Breast epithelium (tissue), 4 donors: ENCODE data around the gene ZNF362. TPM values are rescaled to one million over a fixed set of nuclear protein-coding genes. Genes with fewer than 3 reads are reported as not detected.
A peak's percentile ranks its signal among the peaks of the same experiment; 100 is the strongest.

Source experiments
- DNase-seq, 2 donors: peaks; one replicate each; pipeline ENCODE4 v3.0.0-alpha.2; 2019; ENCODE audit warnings: low spot score in 2 of 2
- H3K27ac ChIP-seq, 2 donors: fragments of 200-600 bp; sonication (generic) in 1 of 2; one replicate each; pipeline ENCODE4 v1.5.1; 2016 to 2019; ENCODE audit warnings: mild to moderate bottlenecking in 1 of 2
- H3K27me3 ChIP-seq, 2 donors: fragments of 200-600 bp; sonication (generic) in 1 of 2; one replicate each; pipeline versions ENCODE4 v1.5.1 to v1.6.0; 2017 to 2019; ENCODE audit warnings: control low read depth in 1 of 2, mild to moderate bottlenecking in 1 of 2
- H3K36me3 ChIP-seq: fragments of 200-600 bp; one replicate; pipeline ENCODE4 v1.5.1; 2019
- H3K4me1 ChIP-seq, 2 donors: fragments of 200-600 bp; sonication (generic); one replicate each; pipeline ENCODE4 v1.5.1; 2016 to 2019; ENCODE audit warnings: control low read depth in 1 of 2
- H3K4me3 ChIP-seq, 3 donors: fragments of 200-600 bp; sonication (generic); 1 replicate in 2 of 3; 2 replicates in 1 of 3; pipeline ENCODE4 v1.5.1; 2016 to 2019; ENCODE audit warnings: mild to moderate bottlenecking in 3 of 3, moderate library complexity in 2 of 3
- H3K9me3 ChIP-seq, 2 donors: fragments of 200-600 bp; sonication (generic) in 1 of 2; one replicate each; pipeline ENCODE4 v1.5.1; 2016 to 2019; ENCODE audit warnings: control low read depth in 1 of 2
- CTCF ChIP-seq, 3 donors: fragments of 450-650 bp; IDR thresholded peaks; one replicate each; pipeline ENCODE4 v1.5.1; 2016 to 2017; ENCODE audit warnings: antibody characterized with exemption in 3 of 3, mild to moderate bottlenecking in 3 of 3, moderate library complexity in 3 of 3
- POLR2A ChIP-seq: fragments of 450-650 bp; IDR thresholded peaks from one replicate; pipeline ENCODE4 v1.6.1; 2016; ENCODE audit warnings: antibody characterized with exemption, mild to moderate bottlenecking, moderate library complexity
- POLR2AphosphoS5 ChIP-seq, 3 donors: sonication (generic); formaldehyde crosslinking; IDR thresholded peaks; one replicate each; pipeline ENCODE4 v1.6.1; 2017; ENCODE audit warnings: antibody characterized with exemption in 3 of 3
- intact Hi-C: fragments of 100-400 bp; cut with DNase I; formaldehyde crosslinking; loops from one replicate; pipeline ENCODE4 v1.15.1; 2023; ENCODE audit warnings: low total_unique reads
- total RNA-seq, 3 donors: library from RNA; depleted of rRNA; stranded (reverse); fragments of >200 nt; gene quantifications; one replicate each; pipeline ENCODE4 v1.1.0, GENCODE V29; 2016

Gene ZNF362
- total RNA-seq, 3 donors from 2014 or later: 11.7 to 16.0 (median 15.7) TPM

GRCh38 chr1:33274446-33274845 lies 18.2 kb downstream of the ZNF362 start:
- Histone ChIP-seq H3K4me3 (no peak overlapping the region), H3K9me3 (no peaks in the 10 kb centered on the region), H3K27ac (peak overlapping the region in 1 of 2 donors; percentile 43), H3K27me3 (no peaks in the 10 kb centered on the region), H3K4me1 (no peaks in the 10 kb centered on the region), H3K36me3 (no peaks in the 10 kb centered on the region)
- no peak for TF ChIP-seq POLR2AphosphoS5 (IDR thresholded peaks at IDR 0.05)
- peak in 1 of 2 donors; percentile 14 for DNase-seq
- intact Hi-C loops: no loop called here

GRCh38 chr1:33275195-33275594 lies 18.9 kb downstream of the ZNF362 start:
- DNase-seq: peak in 1 of 2 donors; percentile 39
- peak overlapping the region in 1 of 2 donors; percentile 66 for H3K27ac ChIP-seq
- H3K4me1 ChIP-seq: no peaks in the 10 kb centered on the region
- H3K36me3 ChIP-seq: no peaks in the 10 kb centered on the region
- no peaks in the 10 kb centered on the region for H3K27me3 ChIP-seq
- TF ChIP-seq POLR2A (no peak), CTCF (IDR thresholded peaks at IDR 0.05) (no peak), POLR2AphosphoS5 (IDR thresholded peaks at IDR 0.05) (no peak)
- H3K4me3 ChIP-seq: no peak overlapping the region
- H3K9me3 ChIP-seq: no peaks in the 10 kb centered on the region
- intact Hi-C loops: no loop called here

- no peak overlapping the region for H3K4me3 ChIP-seq
- DNase-seq: peak in 1 of 2 donors; percentile 50
- intact Hi-C loops: no loop called here
Measured at GRCh38 chr1:33275706-33276572, 19.6 kb downstream of the ZNF362 start.

GRCh38 chr1:33276573-33277298 lies 20.4 kb downstream of the ZNF362 start:
- no peak overlapping the region for H3K4me3 ChIP-seq
- H3K9me3 ChIP-seq: no peaks in the 10 kb centered on the region
- no peak for TF ChIP-seq CTCF (IDR thresholded peaks at IDR 0.05)
- TF ChIP-seq POLR2A: no peak
- TF ChIP-seq POLR2AphosphoS5 (IDR thresholded peaks at IDR 0.05): no peak
- H3K27me3 ChIP-seq: no peaks in the 10 kb centered on the region
- H3K36me3 ChIP-seq: no peaks in the 10 kb centered on the region
- peak overlapping the region in 1 of 2 donors; percentile 66 for H3K27ac ChIP-seq
- intact Hi-C loops: no loop called here
- H3K4me1 ChIP-seq: no peaks in the 10 kb centered on the region
- peak in 1 of 2 donors; percentile 45 for DNase-seq

More at GRCh38 chr1:33275706-33276572, 19.6 kb downstream of the ZNF362 start:
- no peaks in the 10 kb centered on the region for H3K9me3 ChIP-seq
- H3K4me1 ChIP-seq: no peaks in the 10 kb centered on the region
- peak overlapping the region in 1 of 2 donors; percentile 66 for H3K27ac ChIP-seq
- H3K36me3 ChIP-seq: no peaks in the 10 kb centered on the region
- TF ChIP-seq POLR2A (no peak), POLR2AphosphoS5 (IDR thresholded peaks at IDR 0.05) (no peak), CTCF (IDR thresholded peaks at IDR 0.05) (no peak)
- H3K27me3 ChIP-seq: no peaks in the 10 kb centered on the region

GRCh38 chr1:33277488-33278084 lies 21.3 kb downstream of the ZNF362 start:
- no peaks in the 10 kb centered on the region for H3K36me3 ChIP-seq
- no peak overlapping the region for H3K27ac ChIP-seq
- no peaks in the 10 kb centered on the region for H3K9me3 ChIP-seq
- H3K4me1 ChIP-seq: no peaks in the 10 kb centered on the region
- peak in 1 of 2 donors; percentile 30 for DNase-seq
- no peak overlapping the region for H3K4me3 ChIP-seq
- TF ChIP-seq CTCF (IDR thresholded peaks at IDR 0.05) (no peak), POLR2AphosphoS5 (IDR thresholded peaks at IDR 0.05) (no peak), POLR2A (no peak)
- intact Hi-C loops: no loop called here
- no peaks in the 10 kb centered on the region for H3K27me3 ChIP-seq
